Measurements from ENCODE around the gene PSMC6.
"Not testable (repeated sequence)": the region's sequence is repeated elsewhere in the genome, so short reads cannot be mapped to it uniquely, and the experiment has no call there.

PSMC6 gene

GRCh38 chr14:52723514-52724359, 16.7 kb downstream of the PSMC6 start:
- no peak for FAIRE-seq

- no peak for FAIRE-seq
Measured at GRCh38 chr14:52724360-52724644, 17.3 kb downstream of the PSMC6 start.

- FAIRE-seq = peak; percentile 87
Measured at GRCh38 chr14:52727509-52727908, 20.5 kb downstream of the PSMC6 start.

GRCh38 chr14:52729035-52729434, 22.0 kb downstream of the PSMC6 start:
- FAIRE-seq = not testable (repeated sequence)

GRCh38 chr14:52729585-52729924, 22.6 kb downstream of the PSMC6 start:
- peak; percentile 98 for FAIRE-seq

- FAIRE-seq = no peak
Measured at GRCh38 chr14:52729925-52730708, 23.1 kb downstream of the PSMC6 start, which contains the start of gene STYX. TSS of gene STYX (plus strand) at chr14:52730166. CDS start at chr14:52730475, 309 bp downstream.

GRCh38 chr14:52730709-52731111, 23.7 kb downstream of the PSMC6 start:
- no peak for FAIRE-seq

GRCh38 chr14:52733824-52734223, 26.8 kb downstream of the PSMC6 start:
- FAIRE-seq = no peak

- no peak for FAIRE-seq
Measured at GRCh38 chr14:52735921-52736489, 29.0 kb downstream of the PSMC6 start.

- no peak for FAIRE-seq
Measured at GRCh38 chr14:52738409-52738808, 31.4 kb downstream of the PSMC6 start.

GRCh38 chr14:52740751-52741150, 33.8 kb downstream of the PSMC6 start:
- FAIRE-seq = peak; percentile 41

- no peak for FAIRE-seq
Measured at GRCh38 chr14:52741865-52742264, 34.9 kb downstream of the PSMC6 start.

GRCh38 chr14:52748647-52749292, 41.8 kb downstream of the PSMC6 start:
- FAIRE-seq = no peak

GRCh38 chr14:52755607-52756316, 48.8 kb downstream of the PSMC6 start:
- peak; percentile 58 for FAIRE-seq

GRCh38 chr14:52759145-52759544, 52.1 kb downstream of the PSMC6 start:
- FAIRE-seq = no peak

GRCh38 chr14:52762923-52763322, 55.9 kb downstream of the PSMC6 start:
- not testable (repeated sequence) for FAIRE-seq

GRCh38 chr14:52767058-52767833, 60.2 kb downstream of the PSMC6 start:
- FAIRE-seq = no peak

- no peak for FAIRE-seq
Measured at GRCh38 chr14:52769887-52770286, 62.9 kb downstream of the PSMC6 start.

- FAIRE-seq = no peak
Measured at GRCh38 chr14:52776816-52777215, 69.8 kb downstream of the PSMC6 start.

All from G401.6 (cell line).